COLO668 (cell line): Measurements from ENCODE around the gene SH2B3.
"Not testable (repeated sequence)": the region's sequence is repeated elsewhere in the genome, so short reads cannot be mapped to it uniquely, and the experiment has no call there.

Experiments
- DNase-seq: peaks from one replicate; lab custom pipeline; 2025; ENCODE audit not compliant: unreplicated experiment; lab: John Stamatoyannopoulos, UW

The SH2B3 gene

DNA sequence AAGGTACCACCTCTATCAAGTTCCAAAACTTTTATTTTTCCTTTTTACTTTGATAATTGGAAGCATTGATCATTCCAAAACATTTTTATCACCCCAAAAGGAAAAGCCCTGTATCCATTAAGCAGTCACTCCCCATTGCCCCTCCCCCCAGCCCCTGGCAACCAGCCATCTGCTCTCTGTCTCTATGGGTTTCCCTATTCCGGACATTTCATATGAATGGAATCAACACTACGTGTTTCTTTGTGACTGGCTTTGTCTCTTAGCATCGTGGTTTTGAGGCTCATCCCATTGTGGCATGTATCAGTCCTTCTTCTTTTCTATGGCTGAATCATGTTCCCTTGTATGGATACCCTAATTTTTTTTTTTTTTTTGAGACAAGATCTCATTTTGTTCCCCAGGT, 18.8 kb upstream of the SH2B3 start:
- DNase-seq, result no peak

DNA sequence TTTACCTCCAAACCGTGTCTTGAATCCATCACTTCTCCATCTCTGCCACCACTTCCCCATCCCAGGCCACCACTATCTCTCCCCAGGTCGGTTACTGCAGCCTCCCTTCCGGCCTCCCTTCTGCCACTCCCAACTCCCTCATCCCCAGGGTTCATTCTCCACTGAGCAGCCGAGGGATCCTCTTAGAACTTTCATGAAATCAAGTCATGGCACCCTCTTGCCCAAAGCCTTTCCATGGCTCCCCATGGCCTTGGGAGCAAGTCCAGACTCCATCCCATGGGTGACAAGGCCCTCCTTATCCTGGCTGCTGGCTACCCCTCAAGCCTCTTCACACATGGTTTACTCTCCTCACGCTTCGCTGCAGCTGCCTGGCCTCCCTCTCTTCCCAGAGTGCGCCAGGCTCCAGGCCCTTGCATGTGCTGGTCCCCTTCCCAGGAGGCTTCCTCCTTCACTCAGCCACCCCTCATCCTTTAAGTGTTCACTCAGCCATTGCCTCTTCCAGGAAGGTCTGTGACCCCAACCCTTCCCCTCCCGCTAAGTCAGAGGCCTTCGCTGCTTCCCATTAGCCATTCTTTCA, 17.9 kb upstream of the SH2B3 start:
- no peak for DNase-seq

DNA sequence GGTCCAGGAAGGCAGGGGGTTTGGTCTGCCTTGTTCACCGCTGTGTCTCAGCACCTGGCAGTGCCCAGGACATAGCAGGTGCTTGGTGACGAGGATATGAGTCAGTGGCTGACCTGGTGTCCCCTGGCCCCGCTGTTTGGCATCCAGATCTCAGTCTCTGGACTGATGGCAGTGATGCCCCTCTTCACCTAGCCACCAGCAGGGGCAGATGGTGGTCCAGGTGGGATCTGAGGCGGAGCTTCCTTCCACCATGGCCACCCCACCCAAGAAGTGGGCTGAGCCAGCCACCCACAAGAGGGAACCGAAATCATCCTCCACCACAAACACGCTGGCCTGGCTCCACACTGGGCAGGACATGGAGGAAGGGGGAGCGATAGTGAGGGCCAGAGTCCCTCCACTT, 16.1 kb upstream of the SH2B3 start:
- DNase-seq, result no peak

DNA sequence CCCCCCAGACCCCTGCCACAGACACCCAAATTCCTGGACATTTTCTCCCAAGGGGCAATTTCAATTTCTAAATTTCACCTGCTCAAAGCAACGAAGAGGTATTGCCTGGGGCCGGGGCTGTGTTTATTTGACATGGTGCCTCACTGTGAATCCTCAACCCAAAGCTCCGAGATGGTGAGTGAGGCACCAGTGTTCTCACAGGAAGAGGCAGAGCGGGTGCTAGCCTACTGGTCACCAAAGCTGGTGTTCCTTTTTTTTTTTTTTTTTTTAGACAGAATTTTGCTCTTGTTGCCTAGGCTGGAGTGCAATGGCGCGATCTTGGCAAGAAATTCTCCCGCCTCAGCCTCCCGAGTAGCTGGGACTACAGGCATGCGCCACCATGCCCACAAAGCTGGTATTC, 14.8 kb upstream of the SH2B3 start:
- DNase-seq, result no peak

DNA sequence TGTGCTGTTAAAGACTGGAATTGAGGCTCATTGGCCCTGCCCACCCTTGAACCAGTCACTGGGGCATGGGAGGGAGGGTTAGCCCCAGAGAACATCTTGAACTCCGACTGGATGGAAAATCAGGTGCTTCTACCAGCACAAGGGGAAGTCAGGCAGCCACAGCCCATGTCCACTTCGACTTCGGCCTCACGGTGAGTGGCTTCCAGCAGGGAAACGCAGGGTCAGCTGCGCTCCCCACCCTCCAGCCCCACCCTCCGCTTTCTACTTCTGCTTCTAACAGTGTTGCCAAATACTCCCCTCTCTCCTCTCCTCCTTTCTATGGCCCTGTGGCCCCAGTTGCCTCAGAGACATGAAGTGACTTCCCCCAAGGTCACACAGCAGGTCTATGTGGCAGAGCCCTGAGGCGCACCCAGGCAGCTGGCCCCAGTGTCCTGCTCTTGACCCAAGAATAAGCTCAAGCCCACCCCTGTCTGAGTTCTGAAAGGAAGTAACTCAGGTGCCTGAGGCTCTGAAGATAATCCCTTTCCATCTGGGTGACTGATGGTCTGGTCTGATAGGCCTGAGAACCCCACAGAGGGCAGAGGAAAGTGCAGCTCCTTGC, 11.9 kb upstream of the SH2B3 start:
- DNase-seq, result no peak

- no peak for DNase-seq
Measured at GRCh38 chr12:111394480-111394879, 11.2 kb upstream of the SH2B3 start.

- DNase-seq, result no peak
Measured at GRCh38 chr12:111395336-111396187, 10.2 kb upstream of the SH2B3 start.

GRCh38 chr12:111396271-111396670, 9.5 kb upstream of the SH2B3 start:
- DNase-seq, result not testable (repeated sequence)

DNA sequence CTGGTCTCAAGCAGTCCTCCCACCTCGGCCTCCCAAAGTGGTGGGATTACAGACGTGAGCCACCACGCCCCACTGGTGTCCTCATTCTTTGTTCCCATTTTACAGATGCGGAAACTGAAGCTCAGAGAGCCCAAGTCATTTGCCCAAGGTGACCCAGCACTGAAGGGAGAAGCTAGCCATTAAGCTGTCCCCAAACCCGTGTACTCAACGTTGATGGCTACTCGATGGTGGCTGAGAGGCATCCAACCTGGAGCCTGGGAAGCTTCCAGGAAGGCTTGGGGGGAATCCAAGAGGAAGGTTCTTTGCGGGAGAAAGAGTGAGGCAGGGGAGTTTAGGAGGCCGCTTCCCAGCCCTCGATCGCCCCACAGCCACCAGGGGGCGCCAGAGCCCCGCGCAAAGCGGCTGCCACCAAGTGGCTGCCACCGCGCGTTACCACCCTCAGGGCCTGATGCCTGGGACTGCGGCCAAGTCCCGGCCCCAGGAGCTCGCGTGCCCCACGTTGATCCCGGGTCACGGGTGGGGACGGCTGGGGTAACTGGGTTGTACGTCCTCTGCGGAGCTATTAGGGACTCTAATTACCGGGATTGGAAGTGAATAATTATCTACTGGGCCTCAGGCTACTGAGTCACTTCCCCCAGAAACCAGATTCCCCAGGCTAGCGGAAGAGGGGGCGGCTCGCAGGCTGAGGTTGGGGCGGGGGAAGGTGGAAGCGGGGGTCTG, 8.8 kb upstream of the SH2B3 start:
- peak; percentile 86 for DNase-seq

DNA sequence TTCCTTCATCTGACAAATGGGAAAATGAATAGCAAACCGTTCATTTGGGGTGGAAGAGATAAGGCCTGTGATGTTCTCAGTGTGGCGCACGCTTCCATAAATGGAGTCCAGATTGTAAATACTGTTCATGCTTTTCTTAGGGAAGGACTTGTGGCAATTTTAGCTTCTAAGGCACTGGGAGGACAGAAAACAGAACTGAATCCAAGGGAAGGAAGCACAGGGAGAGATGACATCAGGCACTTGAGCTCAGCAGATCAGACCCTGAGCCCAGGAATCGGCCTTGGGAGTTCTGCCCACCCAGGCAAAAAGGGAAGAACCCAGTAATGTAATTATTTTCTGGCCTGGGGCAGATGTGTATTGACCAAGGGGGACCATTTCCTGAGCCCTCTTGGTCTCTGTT, 7.2 kb upstream of the SH2B3 start:
- DNase-seq, result no peak

DNA sequence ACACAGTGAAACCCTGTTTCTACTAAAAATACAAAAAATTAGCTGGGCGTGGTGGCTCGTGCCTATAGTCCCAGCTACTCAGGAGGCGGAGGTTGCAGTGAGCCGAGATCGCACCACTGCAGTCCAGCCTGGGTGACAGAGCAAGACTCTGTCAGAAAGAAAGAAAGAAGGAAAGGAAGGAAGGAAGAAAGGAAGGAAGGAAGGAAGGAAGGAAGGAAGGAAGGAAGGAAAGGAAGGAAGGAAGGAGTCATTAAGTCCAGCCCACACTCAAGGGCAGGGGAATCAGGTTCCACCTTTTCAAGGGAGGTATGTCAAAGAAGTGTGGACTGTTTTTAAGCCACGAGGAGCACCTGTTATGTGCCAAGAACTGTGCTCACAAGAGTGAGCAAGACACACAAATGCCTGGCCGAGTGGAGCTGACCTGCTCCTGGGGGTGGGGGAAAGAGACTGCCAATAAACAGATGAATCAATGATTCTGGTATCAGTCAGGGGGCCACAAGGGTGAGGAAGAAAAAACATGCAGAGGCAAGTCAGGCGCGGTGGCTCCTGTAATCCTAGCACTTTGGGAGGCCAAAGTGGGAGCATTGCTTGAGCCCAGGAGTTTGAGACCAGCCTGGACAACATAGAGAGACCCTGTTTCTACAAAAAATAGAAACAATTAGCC, 5.8 kb upstream of the SH2B3 start:
- not testable (repeated sequence) for DNase-seq

DNA sequence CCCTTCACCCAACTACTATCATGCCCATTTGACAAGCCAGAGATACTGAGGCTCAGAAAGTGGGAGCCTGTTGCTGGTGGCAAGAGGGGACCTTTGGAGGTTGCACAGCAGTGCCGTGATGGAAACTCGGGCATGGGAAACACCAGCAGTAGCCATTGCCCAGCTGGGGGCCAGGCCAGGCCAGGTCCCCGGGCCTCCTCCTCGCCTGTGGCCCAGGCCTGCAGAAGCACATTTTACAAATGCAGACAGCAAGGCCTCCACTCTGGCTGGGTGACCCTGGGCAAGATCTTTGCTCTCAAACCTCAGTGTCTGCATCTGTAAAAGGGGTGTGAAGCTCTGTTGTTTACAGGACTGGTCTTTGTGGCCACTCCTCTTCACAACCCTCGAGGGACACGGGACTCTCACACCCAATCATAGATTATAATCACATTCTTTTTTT, 4.5 kb upstream of the SH2B3 start:
- DNase-seq, result no peak

GRCh38 chr12:111402490-111402824, 3.3 kb upstream of the SH2B3 start:
- not testable (repeated sequence) for DNase-seq

DNA sequence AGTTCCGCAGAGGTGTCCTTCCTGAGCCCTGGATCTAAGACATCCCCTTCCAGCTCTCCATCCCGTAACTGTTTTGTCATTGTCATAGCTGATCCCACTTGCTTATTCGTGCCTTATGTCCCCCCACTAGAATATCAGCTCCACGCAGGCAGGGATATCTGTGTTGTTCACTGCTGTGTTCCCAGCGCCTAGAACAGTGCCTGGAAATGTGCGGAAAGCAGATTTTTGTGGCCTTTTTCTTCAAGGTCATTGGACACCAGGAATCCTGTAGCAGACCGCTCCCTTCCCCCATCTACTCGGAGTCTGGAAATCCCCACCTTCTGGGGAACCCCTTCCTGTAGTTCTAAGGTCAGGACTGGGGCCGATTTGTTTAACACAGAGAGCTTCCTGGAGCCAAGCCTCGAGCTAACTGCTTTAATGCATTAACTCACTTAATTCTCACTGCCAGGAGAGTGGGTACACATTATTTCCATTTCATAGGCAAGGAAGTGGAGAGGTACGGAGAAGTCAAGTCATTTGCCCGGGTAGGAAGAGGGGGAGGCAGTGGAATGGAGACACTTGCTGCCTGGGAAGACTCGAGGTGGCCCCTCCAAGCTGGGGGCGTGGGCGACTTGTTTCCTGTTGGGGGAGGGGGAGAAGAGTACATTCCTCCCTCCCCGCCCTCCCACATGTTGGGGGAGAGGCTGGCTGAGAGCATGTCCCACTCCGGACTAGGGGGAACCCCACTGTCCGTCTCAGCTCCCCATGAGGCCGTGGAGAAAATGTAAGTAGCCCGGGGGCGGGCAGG, 1.2 kb upstream of the SH2B3 start:
- no peak for DNase-seq

GRCh38 chr12:111405149-111405858, 419 bp upstream of the SH2B3 start:
- peak; percentile 92 for DNase-seq

- DNase-seq, result no peak
Measured at GRCh38 chr12:111406474-111407376, 1.0 kb downstream of the SH2B3 start.

DNA sequence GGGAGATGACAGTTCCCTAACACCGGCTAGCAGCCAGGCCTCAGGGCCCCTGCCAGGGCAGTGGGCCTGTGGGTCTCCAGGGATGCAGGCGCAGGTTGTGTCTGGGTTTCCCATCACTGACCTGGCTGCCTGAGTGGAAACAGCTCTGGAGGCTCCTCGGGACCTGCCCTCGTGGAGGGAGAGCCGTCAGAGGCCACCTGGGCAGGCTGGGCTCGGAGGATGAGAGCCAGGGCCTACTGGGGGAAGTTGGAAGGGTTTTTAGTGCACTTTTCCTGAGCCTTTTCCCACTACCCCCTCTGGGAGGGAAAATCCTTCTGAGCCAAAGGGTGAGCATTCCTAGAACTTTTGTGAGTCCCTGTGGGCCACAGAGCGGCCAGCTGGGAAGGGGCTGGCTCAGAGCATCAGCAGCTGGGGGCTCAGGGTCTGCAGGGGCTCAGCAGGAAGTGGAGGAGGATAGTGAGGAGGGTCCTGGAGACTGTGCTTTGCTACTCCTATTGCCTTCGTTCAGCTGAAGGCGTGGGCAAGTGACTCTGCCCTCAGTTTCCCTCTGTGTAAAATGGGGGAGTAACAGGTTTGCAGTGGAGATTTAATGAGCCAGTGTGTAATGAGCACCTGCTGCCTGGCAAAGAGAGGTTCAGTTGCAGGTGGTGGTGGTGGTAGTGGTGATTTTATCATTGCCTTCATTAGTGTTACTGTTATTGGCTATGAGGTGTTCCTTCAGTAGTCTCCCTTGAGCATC, 1.8 kb downstream of the SH2B3 start:
- DNase-seq, result no peak

- DNase-seq, result no peak
Measured at GRCh38 chr12:111408116-111408440, 2.4 kb downstream of the SH2B3 start.
